WTC11 (cell line): ENCODE results near the gene FKBP14.

Experiments used
- TF ChIP-seq, protein P1 (sequence below): fragments of 200-600 bp; IDR thresholded peaks from 2 replicates; pipeline ENCODE4 v1.8.0; 2022; ENCODE audit warnings: antibody characterized with exemption
- TF ChIP-seq, protein P2 (sequence below): sonication (generic); formaldehyde crosslinking; IDR thresholded peaks from 2 replicates; pipeline ENCODE4 v1.8.1; 2022; ENCODE audit warnings: low read depth, missing genetic modification reagents, borderline replicate concordance

DNA sequence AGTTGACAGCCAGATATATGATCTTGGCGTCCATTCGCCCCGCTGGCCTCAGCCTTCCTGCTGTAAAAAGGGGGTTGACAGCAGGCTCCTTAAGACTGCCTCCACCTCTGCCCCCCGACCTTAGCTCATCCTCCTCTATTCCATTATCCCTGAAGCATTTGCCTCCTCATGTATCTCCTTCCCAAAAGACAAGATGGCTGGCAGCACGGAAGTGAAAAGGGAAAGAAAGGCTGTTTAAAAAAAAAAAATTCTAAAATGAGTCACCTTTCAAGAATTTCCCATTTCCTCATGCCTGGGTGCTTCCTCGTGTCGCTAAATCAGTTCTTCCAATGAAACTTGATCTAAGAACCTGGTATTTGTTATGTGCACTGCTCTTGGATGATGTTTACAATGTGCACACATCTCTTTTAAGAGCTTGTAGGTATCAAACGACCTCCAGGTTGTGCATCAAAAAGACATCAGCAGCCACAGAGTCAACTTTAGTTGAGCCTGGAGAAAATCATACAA is 38.6 kb downstream of the FKBP14 start:
- TF ChIP-seq, protein P1, sequence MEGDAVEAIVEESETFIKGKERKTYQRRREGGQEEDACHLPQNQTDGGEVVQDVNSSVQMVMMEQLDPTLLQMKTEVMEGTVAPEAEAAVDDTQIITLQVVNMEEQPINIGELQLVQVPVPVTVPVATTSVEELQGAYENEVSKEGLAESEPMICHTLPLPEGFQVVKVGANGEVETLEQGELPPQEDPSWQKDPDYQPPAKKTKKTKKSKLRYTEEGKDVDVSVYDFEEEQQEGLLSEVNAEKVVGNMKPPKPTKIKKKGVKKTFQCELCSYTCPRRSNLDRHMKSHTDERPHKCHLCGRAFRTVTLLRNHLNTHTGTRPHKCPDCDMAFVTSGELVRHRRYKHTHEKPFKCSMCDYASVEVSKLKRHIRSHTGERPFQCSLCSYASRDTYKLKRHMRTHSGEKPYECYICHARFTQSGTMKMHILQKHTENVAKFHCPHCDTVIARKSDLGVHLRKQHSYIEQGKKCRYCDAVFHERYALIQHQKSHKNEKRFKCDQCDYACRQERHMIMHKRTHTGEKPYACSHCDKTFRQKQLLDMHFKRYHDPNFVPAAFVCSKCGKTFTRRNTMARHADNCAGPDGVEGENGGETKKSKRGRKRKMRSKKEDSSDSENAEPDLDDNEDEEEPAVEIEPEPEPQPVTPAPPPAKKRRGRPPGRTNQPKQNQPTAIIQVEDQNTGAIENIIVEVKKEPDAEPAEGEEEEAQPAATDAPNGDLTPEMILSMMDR: no peak
- TF ChIP-seq, protein P2, sequence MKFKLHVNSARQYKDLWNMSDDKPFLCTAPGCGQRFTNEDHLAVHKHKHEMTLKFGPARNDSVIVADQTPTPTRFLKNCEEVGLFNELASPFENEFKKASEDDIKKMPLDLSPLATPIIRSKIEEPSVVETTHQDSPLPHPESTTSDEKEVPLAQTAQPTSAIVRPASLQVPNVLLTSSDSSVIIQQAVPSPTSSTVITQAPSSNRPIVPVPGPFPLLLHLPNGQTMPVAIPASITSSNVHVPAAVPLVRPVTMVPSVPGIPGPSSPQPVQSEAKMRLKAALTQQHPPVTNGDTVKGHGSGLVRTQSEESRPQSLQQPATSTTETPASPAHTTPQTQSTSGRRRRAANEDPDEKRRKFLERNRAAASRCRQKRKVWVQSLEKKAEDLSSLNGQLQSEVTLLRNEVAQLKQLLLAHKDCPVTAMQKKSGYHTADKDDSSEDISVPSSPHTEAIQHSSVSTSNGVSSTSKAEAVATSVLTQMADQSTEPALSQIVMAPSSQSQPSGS: no peak
